HG02623 (cell line): ENCODE data around the gene ITIH5.

Source experiments
- ATAC-seq: cut with Tn5 transposase; IDR thresholded peaks from one replicate; pipeline ENCODE4 v1.9.1; 2021; ENCODE audit warnings: moderate library complexity; ENCODE audit not compliant: unreplicated experiment

ITIH5 gene

GRCh38 chr10:7635408-7636125 lies 31.2 kb downstream of the ITIH5 start:
- no peak for ATAC-seq

GRCh38 chr10:7634142-7634894 lies 32.4 kb downstream of the ITIH5 start:
- ATAC-seq, result no peak

- no peak for ATAC-seq
These were observed 40.5 kb downstream of the ITIH5 start for GRCh38 chr10:7626283-7626682.

- ATAC-seq, result no peak
These were observed 40.9 kb downstream of the ITIH5 start for GRCh38 chr10:7625836-7626235.

GRCh38 chr10:7625009-7625408 lies 41.8 kb downstream of the ITIH5 start:
- no peak for ATAC-seq

GRCh38 chr10:7622969-7623368 lies 43.8 kb downstream of the ITIH5 start:
- no peak for ATAC-seq

- no peak for ATAC-seq
These were observed 48.3 kb downstream of the ITIH5 start for GRCh38 chr10:7618461-7618860.

GRCh38 chr10:7611909-7612308 lies 54.9 kb downstream of the ITIH5 start:
- ATAC-seq, result no peak

GRCh38 chr10:7610651-7611389 lies 55.9 kb downstream of the ITIH5 start:
- ATAC-seq, result no peak

- no peak for ATAC-seq
These were observed 56.7 kb downstream of the ITIH5 start for GRCh38 chr10:7610026-7610425.

- no peak for ATAC-seq
These were observed 57.2 kb downstream of the ITIH5 start for GRCh38 chr10:7609556-7609955.

- no peak for ATAC-seq
These were observed 58.8 kb downstream of the ITIH5 start for GRCh38 chr10:7608001-7608400.

- ATAC-seq, result no peak
These were observed 59.8 kb downstream of the ITIH5 start for GRCh38 chr10:7606951-7607404.

- ATAC-seq, result no peak
These were observed 61.0 kb downstream of the ITIH5 start for GRCh38 chr10:7605565-7606295.

- ATAC-seq, result no peak
These were observed 65.6 kb downstream of the ITIH5 start for GRCh38 chr10:7601023-7601656.

- ATAC-seq, result no peak
These were observed 68.0 kb downstream of the ITIH5 start for GRCh38 chr10:7598771-7599170.

GRCh38 chr10:7596356-7596755 lies 70.4 kb downstream of the ITIH5 start:
- no peak for ATAC-seq

- ATAC-seq, result no peak
These were observed 72.9 kb downstream of the ITIH5 start for GRCh38 chr10:7593905-7594304.

- ATAC-seq, result no peak
These were observed 73.7 kb downstream of the ITIH5 start for GRCh38 chr10:7593063-7593462.

GRCh38 chr10:7592627-7593026 lies 74.1 kb downstream of the ITIH5 start:
- ATAC-seq, result no peak

- ATAC-seq, result no peak
These were observed 76.5 kb downstream of the ITIH5 start for GRCh38 chr10:7590271-7590670.
